OCI-LY3 (cell line): ENCODE data around the gene C2.

Experiments
- EZH2phosphoT487 ChIP-seq: fragments of 200-600 bp; shearing (Covaris generic); IDR thresholded peaks from 2 replicates; pipeline ENCODE4 v1.6.1; 2018; ENCODE audit warnings: antibody characterized with exemption, mixed run types, low read depth
- TF ChIP-seq, protein P1 (sequence below): fragments of 200-600, 300-600 bp; sonication (generic); IDR thresholded peaks from 2 replicates; pipeline ENCODE4 v1.5.1; 2014; ENCODE audit warnings: antibody characterized with exemption, low read length, low read depth

DNA sequence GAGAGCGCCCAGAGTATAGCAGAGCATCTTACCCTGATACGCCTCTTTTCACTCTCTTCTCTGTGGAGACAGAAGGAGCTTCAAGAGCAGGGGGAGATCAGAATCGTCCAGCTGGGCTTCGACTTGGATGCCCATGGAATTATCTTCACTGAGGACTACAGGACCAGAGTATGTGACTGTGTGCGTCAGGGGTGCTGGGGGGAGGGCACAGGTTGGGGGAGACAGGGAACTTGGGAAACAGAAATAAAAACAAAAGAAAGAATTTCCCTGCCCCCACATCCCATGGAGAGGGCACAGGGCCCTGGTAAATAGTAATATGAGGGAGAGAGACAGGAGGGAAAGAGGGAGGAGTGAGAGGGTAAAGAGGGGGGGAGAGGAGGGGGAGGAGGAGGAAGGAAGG is 51.3 kb downstream of the C2 start:
- TF ChIP-seq, protein P1, sequence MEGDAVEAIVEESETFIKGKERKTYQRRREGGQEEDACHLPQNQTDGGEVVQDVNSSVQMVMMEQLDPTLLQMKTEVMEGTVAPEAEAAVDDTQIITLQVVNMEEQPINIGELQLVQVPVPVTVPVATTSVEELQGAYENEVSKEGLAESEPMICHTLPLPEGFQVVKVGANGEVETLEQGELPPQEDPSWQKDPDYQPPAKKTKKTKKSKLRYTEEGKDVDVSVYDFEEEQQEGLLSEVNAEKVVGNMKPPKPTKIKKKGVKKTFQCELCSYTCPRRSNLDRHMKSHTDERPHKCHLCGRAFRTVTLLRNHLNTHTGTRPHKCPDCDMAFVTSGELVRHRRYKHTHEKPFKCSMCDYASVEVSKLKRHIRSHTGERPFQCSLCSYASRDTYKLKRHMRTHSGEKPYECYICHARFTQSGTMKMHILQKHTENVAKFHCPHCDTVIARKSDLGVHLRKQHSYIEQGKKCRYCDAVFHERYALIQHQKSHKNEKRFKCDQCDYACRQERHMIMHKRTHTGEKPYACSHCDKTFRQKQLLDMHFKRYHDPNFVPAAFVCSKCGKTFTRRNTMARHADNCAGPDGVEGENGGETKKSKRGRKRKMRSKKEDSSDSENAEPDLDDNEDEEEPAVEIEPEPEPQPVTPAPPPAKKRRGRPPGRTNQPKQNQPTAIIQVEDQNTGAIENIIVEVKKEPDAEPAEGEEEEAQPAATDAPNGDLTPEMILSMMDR: no peak
- no peak for TF ChIP-seq EZH2phosphoT487
